ENCODE results near the gene COA5.

DNA sequence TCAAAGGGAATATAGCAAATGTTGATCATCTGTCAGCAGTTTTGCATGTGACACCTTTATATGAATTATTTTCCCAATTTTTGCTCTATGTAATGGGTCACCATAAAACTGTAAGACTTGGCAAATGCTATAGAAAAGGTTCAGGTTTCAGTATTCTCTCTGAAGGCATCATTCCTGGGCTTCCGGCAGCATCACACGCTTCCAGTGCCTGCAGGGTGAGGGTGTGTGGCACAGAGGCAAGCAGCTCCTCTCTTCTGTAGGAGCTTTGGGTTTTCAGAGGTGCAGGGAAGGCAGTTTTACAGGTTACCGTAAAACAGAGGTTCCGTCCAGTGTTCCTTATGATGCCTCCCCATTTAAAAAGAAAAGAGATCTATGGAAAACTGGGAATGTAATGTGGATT lies 18.8 kb downstream of the COA5 start:
- TF ChIP-seq POLR2AphosphoS5 (IDR thresholded peaks at IDR 0.05; ENCODE audit: borderline replicate concordance, low read depth, low read length) (no peak), EZH2 (IDR thresholded peaks at IDR 0.05) (no peak)
